SK-N-SH (cell line): ENCODE data around the gene VASH2. TPM values are rescaled to one million over a fixed set of nuclear protein-coding genes. Genes with fewer than 3 reads are reported as not detected.

Experiments
- CTCF ChIA-PET: fragments of 300-600, 350-600 bp; formaldehyde crosslinking; extraction: SDS; loops from one replicate; lab custom pipeline; 2021; lab: Yijun Ruan, JAX
- POLR2A ChIA-PET: fragments of 350-600 bp; sonication (Branson Sonifier 250); formaldehyde crosslinking; extraction: SDS; loops from one replicate; lab custom pipeline; 2020; ENCODE audit warnings: antibody characterized with exemption, inconsistent platforms; lab: Yijun Ruan, JAX
- DNase-seq: peaks from one replicate; pipeline ENCODE4 v3.0.0; 2012
- H2AFZ ChIP-seq: fragments of 200-600 bp; sonication (generic); 2 replicates; pipeline ENCODE4 v1.8.1; 2016; ENCODE audit warnings: antibody characterized with exemption, mild to moderate bottlenecking, low read depth
- H3F3A ChIP-seq: fragments of 200-600 bp; sonication (generic); replicated peaks from 2 replicates; pipeline ENCODE3; 2016; ENCODE audit warnings: antibody characterized with exemption, mild to moderate bottlenecking; ENCODE audit not compliant: insufficient read depth
- H3K27ac ChIP-seq, 2 experiments: fragments of 200-500 bp in 1 of 2; fragments of 200-600 bp in 1 of 2; sonication (Bioruptor generic) in 1 of 2; sonication (generic), shearing (Covaris generic) in 1 of 2; 2 replicates each; pipeline versions ENCODE4 v1.5.1 to v1.6.1; 2014 to 2016; ENCODE audit warnings: low read depth in 2 of 2, inconsistent platforms in 1 of 2, low read length in 1 of 2, mild to moderate bottlenecking in 1 of 2, mixed read lengths in 1 of 2
- H3K27me3 ChIP-seq: fragments of 200-600 bp; sonication (generic), shearing (Covaris generic); 2 replicates; pipeline ENCODE4 v1.6.1; 2016; ENCODE audit warnings: mixed run types; ENCODE audit not compliant: insufficient read depth
- H3K36me3 ChIP-seq, 2 experiments: fragments of 200-500 bp in 1 of 2; fragments of 200-600 bp in 1 of 2; sonication (Bioruptor generic) in 1 of 2; sonication (generic) in 1 of 2; replicated peaks in 1 of 2; 2 replicates each; pipeline versions ENCODE3 to v1.5.1; 2014 to 2016; ENCODE audit warnings: low read length in 1 of 2, mild to moderate bottlenecking in 1 of 2; ENCODE audit not compliant: insufficient read depth in 2 of 2, control insufficient read depth in 1 of 2
- H3K4me1 ChIP-seq, 2 experiments: fragments of 200-500 bp in 1 of 2; fragments of 200-600 bp in 1 of 2; sonication (Bioruptor generic) in 1 of 2; sonication (generic), shearing (Covaris generic) in 1 of 2; 2 replicates each; pipeline versions ENCODE4 v1.5.1 to v1.6.1; 2014 to 2016; ENCODE audit warnings: low read depth in 1 of 2, low read length in 1 of 2, mixed run types in 1 of 2; ENCODE audit not compliant: insufficient read depth in 2 of 2, control insufficient read depth in 1 of 2
- H3K4me2 ChIP-seq: fragments of 200-600 bp; sonication (generic), shearing (Covaris generic); 2 replicates; pipeline ENCODE4 v1.6.1; 2017; ENCODE audit warnings: mixed run types
- H3K4me3 ChIP-seq, 2 experiments: fragments of 200-500 bp in 1 of 2; fragments of 200-600 bp in 1 of 2; sonication (Bioruptor generic) in 1 of 2; sonication (generic), shearing (Covaris generic) in 1 of 2; 2 replicates each; pipeline versions ENCODE4 v1.5.1 to v1.8.1; 2014 to 2016; ENCODE audit warnings: low read depth in 2 of 2, inconsistent platforms in 1 of 2, low read length in 1 of 2, mild to moderate bottlenecking in 1 of 2, mixed read lengths in 1 of 2, moderate library complexity in 1 of 2
- H3K79me2 ChIP-seq: fragments of 200-600 bp; sonication (generic); 2 replicates; pipeline ENCODE4 v1.8.1; 2017; ENCODE audit warnings: mild to moderate bottlenecking; ENCODE audit not compliant: insufficient read depth
- H3K9ac ChIP-seq: fragments of 200-600 bp; sonication (generic); 2 replicates; pipeline ENCODE4 v1.6.1; 2017; ENCODE audit warnings: mixed run types
- H3K9me2 ChIP-seq: fragments of 200-600 bp; sonication (generic); 2 replicates; pipeline ENCODE4 v1.6.1; 2017; ENCODE audit warnings: mixed run types
- H3K9me3 ChIP-seq: fragments of 200-600 bp; sonication (generic); 2 replicates; pipeline ENCODE4 v1.6.1; 2017; ENCODE audit warnings: mixed run types, mild to moderate bottlenecking, moderate library complexity
- H4K20me1 ChIP-seq: fragments of 200-600 bp; sonication (generic); 2 replicates; pipeline ENCODE4 v1.6.1; 2017; ENCODE audit warnings: mild to moderate bottlenecking, mixed run types; ENCODE audit not compliant: insufficient read depth
- CHD2 ChIP-seq: fragments of 150-350 bp; IDR thresholded peaks from 2 replicates; pipeline ENCODE4 v1.6.1; 2018; ENCODE audit warnings: low read length; ENCODE audit not compliant: partially characterized antibody
- CTCF ChIP-seq: fragments of 200-600 bp; sonication (generic); IDR thresholded peaks from 2 replicates; pipeline ENCODE4 v1.6.1; 2017; ENCODE audit warnings: antibody characterized with exemption, mild to moderate bottlenecking, moderate library complexity
- ELF1 ChIP-seq: IDR thresholded peaks from 2 replicates; pipeline ENCODE4 v1.4.0; 2012
- EP300 ChIP-seq, 2 experiments: IDR thresholded peaks; 2 replicates each; pipeline versions ENCODE4 v1.4.0 to v1.6.1; 2012; ENCODE audit warnings: borderline replicate concordance in 1 of 2, low read depth in 1 of 2, low read length in 1 of 2
- EZH2phosphoT487 ChIP-seq: fragments of 200-600 bp; sonication (generic); IDR thresholded peaks from 2 replicates; pipeline ENCODE4 v1.6.1; 2017; ENCODE audit warnings: low read depth, mixed run types, mild to moderate bottlenecking, antibody characterized with exemption, moderate library complexity, borderline replicate concordance
- FOXJ3 ChIP-seq: sonication (generic); formaldehyde crosslinking; IDR thresholded peaks from 2 replicates; pipeline ENCODE4 v1.5.1; 2020; ENCODE audit warnings: mild to moderate bottlenecking, missing genetic modification reagents
- FOXM1 ChIP-seq: IDR thresholded peaks from 2 replicates; pipeline ENCODE4 v1.4.0; 2012; ENCODE audit warnings: low read depth, mild to moderate bottlenecking
- GABPA ChIP-seq: IDR thresholded peaks from 2 replicates; pipeline ENCODE4 v1.4.0; 2012; ENCODE audit warnings: low read depth, mild to moderate bottlenecking
- JUND ChIP-seq: IDR thresholded peaks from 2 replicates; pipeline ENCODE4 v1.4.0; 2012
- MXI1 ChIP-seq: IDR thresholded peaks from 2 replicates; pipeline ENCODE4 v1.6.1; 2012; ENCODE audit warnings: mild to moderate bottlenecking, low read depth, low read length, improper control_type of control experiment
- NRF1 ChIP-seq: IDR thresholded peaks from 2 replicates; pipeline ENCODE4 v1.6.1; 2012; ENCODE audit warnings: low read depth, mild to moderate bottlenecking, low read length
- PBX3 ChIP-seq: IDR thresholded peaks from 2 replicates; pipeline ENCODE4; 2012
- POLR2AphosphoS5 ChIP-seq: IDR thresholded peaks from 2 replicates; pipeline ENCODE4 v1.6.1; 2012; ENCODE audit warnings: low read depth, low read length
- RAD21 ChIP-seq: IDR thresholded peaks from 2 replicates; pipeline ENCODE4 v1.6.1; 2012; ENCODE audit warnings: mild to moderate bottlenecking, low read length
- RFX5 ChIP-seq: IDR thresholded peaks from 2 replicates; pipeline ENCODE4 v1.6.1; 2012; ENCODE audit warnings: mild to moderate bottlenecking, improper control_type of control experiment, low read length
- RXRA ChIP-seq: IDR thresholded peaks from 2 replicates; pipeline ENCODE4 v1.4.0; 2012; ENCODE audit warnings: low read depth, mild to moderate bottlenecking, borderline replicate concordance
- SIN3A ChIP-seq: IDR thresholded peaks from 2 replicates; pipeline ENCODE4 v1.6.1; 2012; ENCODE audit warnings: low read depth, mild to moderate bottlenecking, low read length, moderate library complexity, borderline replicate concordance
- TAF1 ChIP-seq: IDR thresholded peaks from 2 replicates; pipeline ENCODE4 v1.6.1; 2012; ENCODE audit warnings: low read depth, mild to moderate bottlenecking, low read length, moderate library complexity, borderline replicate concordance
- TCF12 ChIP-seq: IDR thresholded peaks from 2 replicates; pipeline ENCODE4 v1.4.0; 2012
- TEAD4 ChIP-seq: IDR thresholded peaks from 2 replicates; pipeline ENCODE4 v1.4.0; 2012; ENCODE audit warnings: mild to moderate bottlenecking, borderline replicate concordance; ENCODE audit not compliant: insufficient read depth
- YY1 ChIP-seq: IDR thresholded peaks from 2 replicates; pipeline ENCODE4 v1.4.0; 2012; ENCODE audit warnings: low read depth, mild to moderate bottlenecking
- WGBS: methylation state at CpG from one replicate; pipeline ENCODE4 v1.1.6; 2017; ENCODE audit warnings: low lambda C conversion rate; 5-methylcytosine and 5-hydroxymethylcytosine counted together
- polyA plus RNA-seq, 3 experiments: library from polyadenylated mRNA; depleted of rRNA; stranded (reverse); fragments of >200 nt; gene quantifications; 2 replicates each; pipeline ENCODE4 v1.2.3, GENCODE V29; 2012
- TF ChIP-seq, protein P1 (sequence below): IDR thresholded peaks from 2 replicates; pipeline ENCODE4 v1.4.0; 2012; ENCODE audit warnings: low read depth
- TF ChIP-seq, protein P2 (sequence below): fragments of 150-350 bp; IDR thresholded peaks from 2 replicates; pipeline ENCODE4 v1.6.1; 2016; ENCODE audit warnings: mild to moderate bottlenecking, low read depth, low read length

Gene VASH2
- polyA plus RNA-seq, 1 of the 3 experiments (the other 2 are of a cell fraction) = 0.41 TPM

DNA sequence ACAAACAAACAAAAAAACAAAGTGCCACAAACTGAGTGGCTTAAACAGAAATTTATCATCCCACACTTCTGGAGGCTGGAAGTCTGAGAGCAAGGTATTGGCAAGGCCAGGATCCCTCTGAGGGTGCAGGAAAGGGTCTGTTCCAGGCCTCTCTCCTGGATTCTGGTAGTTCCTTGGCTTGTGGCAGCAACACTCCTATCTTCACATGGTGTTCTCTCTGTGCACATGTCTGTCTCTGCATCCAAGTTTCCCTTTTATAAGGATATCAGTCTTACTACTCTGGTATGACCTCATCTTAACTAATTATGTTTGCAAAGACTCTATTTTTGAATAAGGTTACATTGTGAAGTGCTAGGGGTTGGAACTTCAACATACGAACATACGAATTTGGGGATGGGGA, 5.3 kb upstream of the VASH2 start:
- no peak for DNase-seq
- 75% methylated on average over 2 of the region's 2 CpGs for WGBS
- no peak for TF ChIP-seq RXRA
- no peak for TF ChIP-seq GABPA
- TF ChIP-seq RAD21 = no peak
- TF ChIP-seq YY1 = no peak
- TF ChIP-seq TEAD4 = no peak
- no peak for TF ChIP-seq JUND
- no peak for TF ChIP-seq RFX5
- no peak for TF ChIP-seq NRF1
- TF ChIP-seq FOXJ3 = no peak
- TF ChIP-seq EZH2phosphoT487 = no peak
- TF ChIP-seq ELF1 = no peak
- no peak for TF ChIP-seq TCF12
- TF ChIP-seq, protein P1, sequence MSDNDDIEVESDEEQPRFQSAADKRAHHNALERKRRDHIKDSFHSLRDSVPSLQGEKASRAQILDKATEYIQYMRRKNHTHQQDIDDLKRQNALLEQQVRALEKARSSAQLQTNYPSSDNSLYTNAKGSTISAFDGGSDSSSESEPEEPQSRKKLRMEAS = no peak
- TF ChIP-seq SIN3A = no peak
- TF ChIP-seq, all 33 proteins: peak for 0
- Histone ChIP-seq H3K4me3 (no peak overlapping the region), H3K4me1 (peaks cover 0 to 5% of the 10 kb centered on the region in 2 experiments; a peak in 1 of 4 replicates), H3K9me2 (no peaks in the 10 kb centered on the region), H2AFZ (no peak overlapping the region), H3F3A (no peaks in the 10 kb centered on the region), H4K20me1 (no peaks in the 10 kb centered on the region), H3K9ac (no peak overlapping the region), H3K27ac (no peak overlapping the region), H3K36me3 (no peaks in the 10 kb centered on the region), H3K4me2 (no peak overlapping the region), H3K27me3 (no peaks in the 10 kb centered on the region), H3K9me3 (no peaks in the 10 kb centered on the region), H3K79me2 (no peaks in the 10 kb centered on the region)
- ChIA-PET CTCF (no interaction called here), POLR2A (no interaction called here)

GRCh38 chr1:212945463-212946160, 4.7 kb upstream of the VASH2 start:
- no peak overlapping the region for H3K27ac ChIP-seq
- POLR2A ChIA-PET = no interaction called here

More at GRCh38 chr1:212945463-212946160, 4.7 kb upstream of the VASH2 start:
- Histone ChIP-seq H3K4me3 (no peak overlapping the region), H2AFZ (no peak overlapping the region), H4K20me1 (no peaks in the 10 kb centered on the region), H3K9me3 (no peaks in the 10 kb centered on the region), H3K4me1 (peaks cover 0 to 6% of the 10 kb centered on the region in 2 experiments; a peak in 1 of 4 replicates), H3K9me2 (no peaks in the 10 kb centered on the region), H3K4me2 (no peak overlapping the region), H3K36me3 (no peaks in the 10 kb centered on the region), H3F3A (no peaks in the 10 kb centered on the region), H3K79me2 (no peaks in the 10 kb centered on the region), H3K27me3 (no peaks in the 10 kb centered on the region), H3K9ac (no peak overlapping the region)
- TF ChIP-seq EP300 (IDR thresholded peaks at IDR 0.05; ENCODE audit: borderline replicate concordance in 1 of 2, low read depth in 1 of 2, low read length in 1 of 2) = no peak
- TF ChIP-seq TEAD4 = no peak
- no peak for TF ChIP-seq POLR2AphosphoS5
- no peak for TF ChIP-seq CHD2
- no peak for TF ChIP-seq GABPA
- TF ChIP-seq TCF12 = no peak
- no peak for TF ChIP-seq TAF1
- TF ChIP-seq CTCF = no peak
- TF ChIP-seq SIN3A = no peak
- TF ChIP-seq RFX5 = no peak
- TF ChIP-seq, protein P2, sequence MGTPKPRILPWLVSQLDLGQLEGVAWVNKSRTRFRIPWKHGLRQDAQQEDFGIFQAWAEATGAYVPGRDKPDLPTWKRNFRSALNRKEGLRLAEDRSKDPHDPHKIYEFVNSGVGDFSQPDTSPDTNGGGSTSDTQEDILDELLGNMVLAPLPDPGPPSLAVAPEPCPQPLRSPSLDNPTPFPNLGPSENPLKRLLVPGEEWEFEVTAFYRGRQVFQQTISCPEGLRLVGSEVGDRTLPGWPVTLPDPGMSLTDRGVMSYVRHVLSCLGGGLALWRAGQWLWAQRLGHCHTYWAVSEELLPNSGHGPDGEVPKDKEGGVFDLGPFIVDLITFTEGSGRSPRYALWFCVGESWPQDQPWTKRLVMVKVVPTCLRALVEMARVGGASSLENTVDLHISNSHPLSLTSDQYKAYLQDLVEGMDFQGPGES = no peak
- no peak for TF ChIP-seq PBX3
- TF ChIP-seq RAD21 = no peak
- TF ChIP-seq MXI1 = no peak
- TF ChIP-seq FOXJ3 = no peak
- no peak for TF ChIP-seq JUND
- no peak for TF ChIP-seq YY1
- no peak for TF ChIP-seq FOXM1
- no peak for DNase-seq
- CTCF ChIA-PET = interaction anchor here (1.0 kb wide), 1 partner anchor 19 kb away, joined by 3 read pairs; no protein-coding TSS in a partner anchor
- WGBS = 57% methylated on average over 4 of the region's 4 CpGs
